CD4-positive, alpha-beta T cell treated with Interleukin-2 at 100 ng/mL for 4 hours (primary cell): ENCODE results near the gene DPM1.

ENCODE experiments used
- DNase-seq: peaks from one replicate; pipeline ENCODE4 v3.0.0-alpha.2; 2020; ENCODE audit warnings: low spot score

The DPM1 gene

GRCh38 chr20:50957798-50958614 is at the start of gene DPM1:
Gene DPM1 (minus strand): TSS chr20:50958532. CDS start chr20:50958523, 9 bp downstream.
- peak; percentile 88 for DNase-seq

GRCh38 chr20:51005214-51005613 is 46.9 kb upstream of the DPM1 start:
- DNase-seq, result no peak

GRCh38 chr20:51004781-51005180 is 46.4 kb upstream of the DPM1 start:
- DNase-seq, result no peak

- no peak for DNase-seq
Observed at GRCh38 chr20:51004305-51004727, 46.0 kb upstream of the DPM1 start.

- DNase-seq, result no peak
Observed at GRCh38 chr20:51003753-51004152, 45.4 kb upstream of the DPM1 start.

- DNase-seq, result no peak
Observed at GRCh38 chr20:51002633-51003032, 44.3 kb upstream of the DPM1 start.

GRCh38 chr20:51001430-51002265 is 43.3 kb upstream of the DPM1 start:
- DNase-seq, result no peak

GRCh38 chr20:50999355-50999754 is 41.0 kb upstream of the DPM1 start:
- DNase-seq, result no peak

- DNase-seq, result no peak
Observed at GRCh38 chr20:50996901-50997865, 38.9 kb upstream of the DPM1 start.

GRCh38 chr20:50995506-50995905 is 37.2 kb upstream of the DPM1 start:
- no peak for DNase-seq

- no peak for DNase-seq
Observed at GRCh38 chr20:50993876-50994275, 35.5 kb upstream of the DPM1 start.

- DNase-seq, result peak; percentile 24
Observed at GRCh38 chr20:50992733-50993457, 34.6 kb upstream of the DPM1 start.

- no peak for DNase-seq
Observed at GRCh38 chr20:50992336-50992732, 34.0 kb upstream of the DPM1 start.

GRCh38 chr20:50991076-50991475 is 32.7 kb upstream of the DPM1 start:
- DNase-seq, result no peak

GRCh38 chr20:50987493-50988210 is 29.3 kb upstream of the DPM1 start:
- DNase-seq, result peak; percentile 81

- DNase-seq, result no peak
Observed at GRCh38 chr20:50983321-50983720, 25.0 kb upstream of the DPM1 start.

GRCh38 chr20:50982363-50982762 is 24.0 kb upstream of the DPM1 start:
- no peak for DNase-seq

GRCh38 chr20:50981714-50982048 is 23.3 kb upstream of the DPM1 start:
- no peak for DNase-seq

GRCh38 chr20:50980851-50981713 is 22.8 kb upstream of the DPM1 start:
- peak; percentile 64 for DNase-seq
